H1 (cell line): ENCODE data around the gene LYRM4. TPM values are rescaled to one million over a fixed set of nuclear protein-coding genes. Genes with fewer than 3 reads are reported as not detected.

Experiments used
- CTCF ChIA-PET: fragments of 300-600 bp; sonication (Branson Sonifier 250); formaldehyde crosslinking; loops from one replicate; lab custom pipeline; 2021; ENCODE audit not compliant: partially characterized antibody; lab: Charles Lee
- POLR2A ChIA-PET: fragments of 300-600 bp; sonication (Branson Sonifier 250); formaldehyde crosslinking; loops from one replicate; lab custom pipeline; 2021; ENCODE audit warnings: inconsistent platforms; ENCODE audit not compliant: partially characterized antibody; lab: Charles Lee
- DNase-seq, 2 experiments: peaks; one replicate each; pipeline versions ENCODE4 v3.0.0 to v3.0.0-alpha.2; 2010 to 2022; ENCODE audit warnings: low spot score in 2 of 2, low read depth in 1 of 2, mixed read lengths in 1 of 2
- FAIRE-seq: peaks from 2 replicates; lab custom pipeline; 2011; peaks lifted over from hg19 to GRCh38; lab: Jason Lieb, UNC
- H2AFZ ChIP-seq: 2 replicates; pipeline ENCODE4 v1.8.1; 2012; ENCODE audit warnings: low read length, inconsistent platforms
- H2AK5ac ChIP-seq: 2 replicates; pipeline ENCODE4 v1.6.1; 2013; ENCODE audit warnings: low read depth, low read length
- H2BK120ac ChIP-seq: replicated peaks from 2 replicates; pipeline ENCODE3; 2013; ENCODE audit warnings: low read depth, low read length, inconsistent platforms
- H2BK12ac ChIP-seq: 2 replicates; pipeline ENCODE4 v1.6.1; 2013; ENCODE audit warnings: low read depth, low read length
- H2BK15ac ChIP-seq: 2 replicates; pipeline ENCODE4 v1.6.1; 2013; ENCODE audit warnings: low read length
- H2BK20ac ChIP-seq: 2 replicates; pipeline ENCODE4 v1.6.1; 2013; ENCODE audit warnings: low read length
- H2BK5ac ChIP-seq: 2 replicates; pipeline ENCODE4 v1.6.1; 2013; ENCODE audit warnings: low read depth, low read length
- H3K14ac ChIP-seq: 2 replicates; pipeline ENCODE4 v1.6.1; 2013; ENCODE audit warnings: inconsistent platforms; ENCODE audit not compliant: insufficient read length
- H3K18ac ChIP-seq: 2 replicates; pipeline ENCODE4 v1.6.1; 2013; ENCODE audit warnings: low read length; ENCODE audit errors: extremely low read depth
- H3K23ac ChIP-seq: 2 replicates; pipeline ENCODE4 v1.6.1; 2013; ENCODE audit warnings: inconsistent platforms; ENCODE audit not compliant: insufficient read length
- H3K23me2 ChIP-seq: 2 replicates; pipeline ENCODE4 v1.6.1; 2013; ENCODE audit warnings: low read depth, low read length
- H3K27ac ChIP-seq: 2 replicates; pipeline ENCODE4 v1.6.1; 2011; ENCODE audit warnings: low read depth, low read length, inconsistent platforms
- H3K27me3 ChIP-seq, 4 experiments: replicated peaks in 1 of 4; 1 replicate in 1 of 4; 2 replicates in 3 of 4; pipeline versions ENCODE4 v1.6.1 to v1.8.1; 2011 to 2013; ENCODE audit warnings: low read length in 3 of 4, mild to moderate bottlenecking in 3 of 4, inconsistent platforms in 2 of 4, mixed read lengths in 2 of 4, moderate library complexity in 1 of 4; ENCODE audit not compliant: control insufficient read depth in 3 of 4, insufficient read depth in 3 of 4; ENCODE audit errors: extremely low read depth in 1 of 4
- H3K36me3 ChIP-seq, 4 experiments: 2 replicates each; pipeline versions ENCODE4 v1.6.1 to v1.8.1; 2011 to 2013; ENCODE audit warnings: mild to moderate bottlenecking in 4 of 4, low read length in 3 of 4, moderate library complexity in 2 of 4, control low read depth in 1 of 4, inconsistent platforms in 1 of 4; ENCODE audit not compliant: insufficient read depth in 4 of 4, control insufficient read depth in 2 of 4
- H3K4ac ChIP-seq: replicated peaks from 2 replicates; pipeline ENCODE3; 2013; ENCODE audit warnings: low read length, low read depth, mixed read lengths, inconsistent platforms; ENCODE audit not compliant: insufficient read length
- H3K4me1 ChIP-seq, 4 experiments: replicated peaks in 1 of 4; 1 replicate in 1 of 4; 2 replicates in 3 of 4; pipeline versions ENCODE4 v1.6.1 to v1.8.1; 2011 to 2013; ENCODE audit warnings: low read length in 3 of 4, inconsistent platforms in 2 of 4, mixed read lengths in 1 of 4; ENCODE audit not compliant: insufficient read depth in 4 of 4, control insufficient read depth in 3 of 4
- H3K4me2 ChIP-seq, 2 experiments: 2 replicates each; pipeline versions ENCODE4 v1.6.1 to v1.8.1; 2011 to 2013; ENCODE audit warnings: low read depth in 2 of 2, low read length in 2 of 2, control low read depth in 1 of 2, inconsistent platforms in 1 of 2, mild to moderate bottlenecking in 1 of 2; ENCODE audit not compliant: insufficient read depth in 1 of 2
- H3K4me3 ChIP-seq, 4 experiments: fragments of 200-600, 300-600 bp in 1 of 4; sonication (generic), shearing (Covaris generic), sonication (Bioruptor Twin) in 1 of 4; 2 replicates each; pipeline versions ENCODE4 v1.5.1 to v1.8.1; 2011 to 2016; ENCODE audit warnings: low read length in 4 of 4, low read depth in 3 of 4, control low read depth in 2 of 4, inconsistent platforms in 2 of 4, mild to moderate bottlenecking in 2 of 4, mixed read lengths in 1 of 4, moderate library complexity in 1 of 4; ENCODE audit not compliant: insufficient read depth in 2 of 4; ENCODE audit errors: extremely low read depth in 1 of 4
- H3K56ac ChIP-seq: replicated peaks from 2 replicates; pipeline ENCODE3; 2013; ENCODE audit warnings: low read depth, mild to moderate bottlenecking, mixed read lengths, low read length, inconsistent platforms; ENCODE audit not compliant: insufficient read length
- H3K79me1 ChIP-seq: 2 replicates; pipeline ENCODE4 v1.6.1; 2013; ENCODE audit warnings: low read depth, low read length, control low read depth
- H3K79me2 ChIP-seq, 2 experiments: 2 replicates each; pipeline versions ENCODE4 v1.6.1 to v1.8.1; 2012 to 2013; ENCODE audit warnings: low read length in 2 of 2, mild to moderate bottlenecking in 2 of 2, inconsistent platforms in 1 of 2; ENCODE audit not compliant: insufficient read depth in 2 of 2, control insufficient read depth in 1 of 2
- H3K9ac ChIP-seq, 4 experiments: replicated peaks in 1 of 4; 1 replicate in 1 of 4; 2 replicates in 3 of 4; pipeline versions ENCODE4 v1.6.1 to v1.8.1; 2011 to 2013; ENCODE audit warnings: low read depth in 3 of 4, low read length in 3 of 4, control low read depth in 2 of 4, mild to moderate bottlenecking in 2 of 4, moderate library complexity in 2 of 4, inconsistent platforms in 1 of 4; ENCODE audit errors: extremely low read depth in 1 of 4
- H3K9me3 ChIP-seq, 2 experiments: 2 replicates each; pipeline versions ENCODE4 v1.6.1 to v1.8.1; 2012 to 2013; ENCODE audit warnings: mild to moderate bottlenecking in 2 of 2, moderate library complexity in 2 of 2, control low read depth in 1 of 2, inconsistent platforms in 1 of 2, low read depth in 1 of 2, low read length in 1 of 2, mixed read lengths in 1 of 2; ENCODE audit not compliant: insufficient read depth in 2 of 2
- H4K20me1 ChIP-seq, 2 experiments: replicated peaks in 1 of 2; 2 replicates each; pipeline versions ENCODE3 to v1.8.1; 2011 to 2013; ENCODE audit warnings: inconsistent platforms in 2 of 2, low read length in 2 of 2, mild to moderate bottlenecking in 1 of 2; ENCODE audit not compliant: insufficient read depth in 2 of 2, control insufficient read depth in 1 of 2
- H4K5ac ChIP-seq: 2 replicates; pipeline ENCODE4 v1.6.1; 2013; ENCODE audit warnings: low read length, low read depth, mixed read lengths, inconsistent platforms; ENCODE audit not compliant: insufficient read length
- H4K8ac ChIP-seq: 2 replicates; pipeline ENCODE4 v1.8.0; 2013; ENCODE audit warnings: mild to moderate bottlenecking, moderate library complexity, low read length, inconsistent platforms; ENCODE audit not compliant: insufficient read depth; ENCODE audit errors: extremely low read depth
- H4K91ac ChIP-seq: replicated peaks from 2 replicates; pipeline ENCODE3; 2013; ENCODE audit warnings: low read length, mixed read lengths, inconsistent platforms; ENCODE audit not compliant: insufficient read length
- ASH2L ChIP-seq: fragments of 200-600, 300-600 bp; sonication (generic); IDR thresholded peaks from one replicate; pipeline ENCODE4 v1.7.1; 2017; ENCODE audit warnings: low read length
- CBX8 ChIP-seq: fragments of 300-800, 300-1000 bp; sonication (generic); IDR thresholded peaks from 2 replicates; pipeline ENCODE4 v1.7.1; 2016; ENCODE audit warnings: low read depth, low read length, borderline replicate concordance
- EP300 ChIP-seq, 2 experiments: IDR thresholded peaks; 1 replicate in 1 of 2; 2 replicates in 1 of 2; pipeline ENCODE4 v1.6.1; 2011 to 2012; ENCODE audit warnings: low read depth in 2 of 2, low read length in 2 of 2, mild to moderate bottlenecking in 2 of 2, borderline replicate concordance in 1 of 2, inconsistent platforms in 1 of 2, moderate library complexity in 1 of 2
- FOSL1 ChIP-seq: IDR thresholded peaks from 2 replicates; pipeline ENCODE4 v1.6.1; 2011; ENCODE audit warnings: mild to moderate bottlenecking, low read depth, low read length, moderate library complexity; ENCODE audit not compliant: insufficient read depth
- JUND ChIP-seq: IDR thresholded peaks from 2 replicates; pipeline ENCODE4 v1.6.1; 2011; ENCODE audit warnings: mild to moderate bottlenecking, improper control_type of control experiment, low read length
- MAX ChIP-seq: IDR thresholded peaks from 2 replicates; pipeline ENCODE4 v1.6.1; 2012; ENCODE audit warnings: inconsistent platforms
- NRF1 ChIP-seq: IDR thresholded peaks from 2 replicates; pipeline ENCODE4 v1.6.1; 2011; ENCODE audit warnings: mild to moderate bottlenecking, low read depth, low read length, improper control_type of control experiment
- RBBP5 ChIP-seq: IDR thresholded peaks from 2 replicates; pipeline ENCODE4 v1.7.1; 2012; ENCODE audit warnings: low read depth, mild to moderate bottlenecking, inconsistent platforms, low read length, moderate library complexity, borderline replicate concordance
- SAP30 ChIP-seq: fragments of 300-600 bp; sonication (generic); IDR thresholded peaks from 2 replicates; pipeline ENCODE4 v1.7.1; 2012; ENCODE audit warnings: low read length, moderate library complexity, mild to moderate bottlenecking, inconsistent platforms; ENCODE audit not compliant: insufficient read depth, insufficient replicate concordance
- SIN3A ChIP-seq, 2 experiments: IDR thresholded peaks in 1 of 2; conservative IDR thresholded peaks in 1 of 2; 2 replicates each; pipeline ENCODE4 v1.6.1; 2011 to 2012; ENCODE audit warnings: low read length in 2 of 2, improper control_type of control experiment in 1 of 2, low read depth in 1 of 2, mild to moderate bottlenecking in 1 of 2
- TBP ChIP-seq: IDR thresholded peaks from 2 replicates; pipeline ENCODE4 v1.6.1; 2011; ENCODE audit warnings: low read depth, low read length, improper control_type of control experiment
- TCF12 ChIP-seq: IDR thresholded peaks from 2 replicates; pipeline ENCODE4 v1.6.1; 2011; ENCODE audit warnings: low read depth, mild to moderate bottlenecking, low read length
- TEAD4 ChIP-seq: IDR thresholded peaks from 2 replicates; pipeline ENCODE4 v1.6.1; 2012; ENCODE audit warnings: low read depth, low read length, inconsistent platforms, mixed read lengths
- WGBS, 2 experiments: shearing (Covaris generic) in 1 of 2; methylation state at CpG; one replicate each; pipeline versions ENCODE4 v1.1.6 to v1.1.7; 2013 to 2015; ENCODE audit warnings: low lambda C conversion rate in 2 of 2, mixed read lengths in 2 of 2, inconsistent platforms in 1 of 2, low coverage in 1 of 2, missing lambda C conversion rate in 1 of 2; ENCODE audit not compliant: insufficient replicate concordance in 2 of 2, insufficient coverage in 1 of 2, insufficient read length in 1 of 2; ENCODE audit errors: extremely low coverage in 1 of 2, missing lambda C conversion rate in 1 of 2; 5-methylcytosine and 5-hydroxymethylcytosine counted together
- polyA plus RNA-seq, 7 experiments: library from polyadenylated mRNA; depleted of rRNA in 3 of 7; stranded (reverse) in 5 of 7; unstranded in 2 of 7; fragments of >200 nt in 5 of 7; fragments of 200-250 nt in 2 of 7; gene quantifications; 1 replicate in 5 of 7; 2 replicates in 1 of 7; 4 replicates in 1 of 7; pipeline versions ENCODE4 v1.2.1 to v1.2.3, GENCODE V29; 2011 to 2013; ENCODE audit warnings: missing spikeins in 2 of 7, mixed read lengths in 2 of 7
- total RNA-seq: library from RNA; stranded (reverse); fragmentation: NEBNext Ultra II Directional; extraction: Animal tissue kit (Norgen Biotek cat#: 25700); gene quantifications from 2 replicates; pipeline ENCODE4 v1.2.1, GENCODE V29; 2021

LYRM4 gene
- total and polyA plus RNA-seq, 2 of the 8 experiments (the other 6 are each of a cell fraction or from before 2014, with no cell fraction given) = 56.6 to 62.8 TPM

- H2AFZ ChIP-seq = no peak overlapping the region
- DNase-seq (no peak), FAIRE-seq (no peak)
- H3K79me1 ChIP-seq = no peaks in the 10 kb centered on the region; the same call in 1 of the 2 replicates
- no peak overlapping the region for H2BK20ac ChIP-seq
- H3K9ac ChIP-seq = no peak overlapping the region
- no peak overlapping the region for H2BK120ac ChIP-seq
- H3K9me3 ChIP-seq = no peaks in the 10 kb centered on the region
- no peak overlapping the region for H3K23ac ChIP-seq
- no peak overlapping the region for H4K8ac ChIP-seq
- WGBS, 2 experiments = 89% methylated on average over 5 of the region's 5 CpGs; no CpG with 5 or more reads in 1 of the 2 experiments
- ChIA-PET POLR2A (interaction anchor here (0.7 kb wide), 1 partner anchor 61 kb away, joined by 3 read pairs; no protein-coding TSS in a partner anchor), CTCF (interaction anchor here (0.9 to 1.3 kb wide), 3 partner anchors 12 to 24 kb away, joined by 3 to 4 read pairs (median 4); no protein-coding TSS in a partner anchor)
- H3K4me1 ChIP-seq = no peaks in the 10 kb centered on the region
- no peak overlapping the region for H2AK5ac ChIP-seq
- no peak overlapping the region for H3K4me2 ChIP-seq
- H4K20me1 ChIP-seq = no peaks in the 10 kb centered on the region
- H2BK15ac ChIP-seq = no peak overlapping the region
- no peak overlapping the region for H3K4me3 ChIP-seq
- H3K27me3 ChIP-seq = no peaks in the 10 kb centered on the region
- no peak overlapping the region for H3K56ac ChIP-seq
- H3K4ac ChIP-seq = no peak overlapping the region
- H4K91ac ChIP-seq = no peak overlapping the region
- H3K18ac ChIP-seq = no peak overlapping the region
- no peaks in the 10 kb centered on the region for H3K36me3 ChIP-seq
- H4K5ac ChIP-seq = no peak overlapping the region
- H2BK12ac ChIP-seq = no peak overlapping the region
- H3K14ac ChIP-seq = no peak overlapping the region
- no peaks in the 10 kb centered on the region for H3K79me2 ChIP-seq
- H2BK5ac ChIP-seq = no peak overlapping the region
- H3K27ac ChIP-seq = no peak overlapping the region
- no peaks in the 10 kb centered on the region for H3K23me2 ChIP-seq
- TF ChIP-seq CBX8 (no peak), FOSL1 (no peak), ASH2L (no peak), JUND (no peak), EP300 (IDR thresholded peaks at IDR 0.05; ENCODE audit: borderline replicate concordance in 1 of 2, low read depth in 2 of 2, low read length in 2 of 2) (no peak), SAP30 (no peak), TEAD4 (no peak), TBP (no peak), NRF1 (no peak), MAX (no peak), RBBP5 (no peak), TCF12 (no peak), SIN3A (conservative IDR thresholded peaks at IDR 0.05 in 1 of 2, IDR thresholded peaks at IDR 0.05 in 1 of 2; ENCODE audit: low read depth in 1 of 2, low read length in 2 of 2) (no peak)
Measured at GRCh38 chr6:5162355-5162754, 98.4 kb downstream of the LYRM4 start.
